ENCODE data around the gene ZNF558.

The ZNF558 gene
- total RNA-seq = 53.3 reads per million, percentile 70 among the genes with 10 or more reads in this experiment

DNA sequence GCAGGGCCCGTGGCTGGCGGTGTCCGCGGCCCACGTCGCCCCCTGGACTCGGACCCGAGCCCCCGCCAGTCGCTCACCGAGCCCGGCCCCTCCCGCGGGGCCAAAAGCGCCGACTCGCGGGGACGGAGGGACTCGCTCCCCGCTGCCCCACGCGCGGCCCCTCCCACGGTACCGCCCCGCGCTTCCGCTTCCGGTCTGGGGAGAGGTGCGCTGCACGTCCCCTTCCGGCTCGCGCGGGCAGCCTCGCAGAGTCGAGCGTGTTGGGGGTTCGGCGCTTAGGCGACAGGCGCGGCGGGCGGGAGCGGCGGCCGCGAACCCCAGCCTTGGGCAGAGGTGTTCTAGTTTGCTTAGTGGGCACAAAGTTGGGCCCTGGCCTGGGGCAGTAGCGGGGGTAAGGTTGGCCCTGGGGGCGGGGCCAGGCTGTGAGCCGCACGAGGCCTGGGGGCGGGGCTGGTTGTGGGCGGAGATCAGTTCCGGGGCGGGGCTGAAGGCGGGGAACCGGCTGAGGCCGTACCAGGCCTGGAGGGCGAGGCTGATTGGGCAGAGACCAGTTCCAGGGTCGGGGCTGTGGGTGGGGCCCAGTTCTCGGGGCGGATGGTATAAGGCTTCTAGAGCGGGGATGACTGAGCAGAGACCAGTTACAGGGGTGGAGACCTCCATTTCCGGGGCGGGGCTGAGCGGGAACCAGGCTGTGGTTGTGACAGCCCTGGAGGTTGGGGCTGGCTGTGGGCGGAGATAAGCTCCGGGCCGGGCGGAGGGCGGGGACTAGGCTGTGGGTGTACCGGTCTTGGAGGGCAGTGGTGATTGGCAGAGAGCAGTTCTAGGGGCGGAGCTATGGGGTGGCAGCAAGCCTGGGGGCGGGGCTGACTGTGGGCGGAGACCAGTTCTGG, at the start of gene ZNF558, which contains the start of gene MBD3L1:
TSS of gene ZNF558 (minus strand) at position 173 of the 890 bp plus-strand sequence. CDS start 9,645 bp downstream, outside the sequence.
TSS of gene MBD3L1 (plus strand) at position 246 of the 890 bp plus-strand sequence. CDS start 10,302 bp downstream, outside the sequence.
- peak; percentile 96 for DNase-seq

DNA sequence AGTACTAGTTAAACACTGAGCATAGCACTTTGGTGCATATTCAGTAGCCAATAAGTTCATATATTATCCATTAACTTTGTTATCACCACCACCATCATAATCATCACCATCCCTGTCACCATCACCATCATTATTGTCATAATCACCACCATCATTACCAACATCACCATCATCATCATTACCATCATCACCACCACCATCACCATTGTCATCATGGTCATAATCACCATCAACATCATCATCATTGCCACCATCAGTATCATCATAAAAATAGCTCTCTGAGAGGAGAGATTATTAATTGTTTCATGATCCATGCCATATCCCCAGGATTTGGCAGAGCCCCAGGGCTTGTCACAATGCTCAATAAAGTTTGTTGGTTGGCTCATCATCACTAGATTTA, 49.4 kb upstream of the ZNF558 start:
- DNase-seq = no peak

DNA sequence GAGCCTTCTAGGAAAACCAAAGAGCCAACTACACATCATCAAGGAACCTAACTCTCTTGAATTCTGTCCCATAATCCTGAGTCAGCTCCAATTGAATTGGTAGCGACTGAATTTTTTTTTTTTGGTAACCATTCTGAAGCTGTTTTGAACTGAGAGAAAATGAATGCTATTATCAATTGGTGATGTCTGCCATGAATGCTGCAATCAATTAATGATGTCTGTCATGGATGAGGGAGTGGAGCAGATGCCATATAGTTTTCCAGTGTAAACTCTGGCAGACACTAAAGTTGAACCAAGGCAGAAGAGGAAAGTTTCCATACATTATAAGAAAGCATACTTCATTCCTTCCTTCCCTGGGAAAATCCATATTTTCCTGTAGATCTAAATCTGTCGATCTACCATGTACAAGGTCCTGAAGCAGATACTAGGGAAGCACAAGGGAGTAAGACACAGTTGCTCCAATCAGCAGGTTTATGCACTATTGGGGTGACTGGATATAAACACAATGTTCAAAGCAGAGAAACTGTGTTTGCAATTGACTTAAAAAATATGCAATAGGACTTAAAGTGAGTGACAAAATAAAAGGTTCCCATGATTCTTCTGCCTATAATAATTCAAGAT, 48.9 kb upstream of the ZNF558 start:
- DNase-seq = no peak

DNA sequence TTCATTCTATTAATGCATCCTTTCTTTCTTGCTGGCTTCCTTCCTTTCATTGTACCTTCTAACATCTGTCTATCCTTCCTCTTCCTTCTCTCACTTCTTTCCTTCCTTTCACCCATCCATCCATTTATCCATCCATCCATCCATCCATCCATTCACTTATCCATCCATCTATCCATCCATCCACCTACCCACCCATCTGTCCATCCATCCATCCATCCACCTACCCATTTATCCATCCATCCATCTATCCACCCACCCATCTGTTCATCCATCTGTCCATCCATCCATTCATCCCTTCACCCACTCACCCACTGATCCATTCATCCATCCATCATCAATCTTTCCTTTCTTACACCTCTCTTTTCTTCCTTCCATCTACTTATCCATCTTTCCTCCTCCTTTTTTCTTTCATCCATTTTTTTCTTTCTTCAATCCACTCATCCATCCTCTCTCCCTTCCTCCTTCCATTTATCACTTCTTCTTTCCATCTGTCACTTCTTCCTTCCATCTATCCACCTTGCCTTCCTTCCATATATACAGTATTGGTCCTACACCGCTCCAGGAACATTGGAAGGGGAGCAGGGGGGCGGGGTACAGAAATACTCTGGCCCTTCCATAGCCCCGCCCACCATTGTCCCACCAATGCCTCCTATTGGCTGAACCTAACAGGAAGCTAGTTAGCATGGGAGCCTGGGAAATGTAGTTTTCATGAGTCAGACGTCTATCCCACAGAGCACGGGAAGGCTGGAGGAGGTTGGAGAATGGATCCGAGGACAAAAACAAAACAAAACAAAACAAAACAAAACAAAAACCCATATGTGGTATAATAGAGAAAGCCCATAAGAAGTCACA, 46.0 kb upstream of the ZNF558 start:
- no peak for DNase-seq

DNA sequence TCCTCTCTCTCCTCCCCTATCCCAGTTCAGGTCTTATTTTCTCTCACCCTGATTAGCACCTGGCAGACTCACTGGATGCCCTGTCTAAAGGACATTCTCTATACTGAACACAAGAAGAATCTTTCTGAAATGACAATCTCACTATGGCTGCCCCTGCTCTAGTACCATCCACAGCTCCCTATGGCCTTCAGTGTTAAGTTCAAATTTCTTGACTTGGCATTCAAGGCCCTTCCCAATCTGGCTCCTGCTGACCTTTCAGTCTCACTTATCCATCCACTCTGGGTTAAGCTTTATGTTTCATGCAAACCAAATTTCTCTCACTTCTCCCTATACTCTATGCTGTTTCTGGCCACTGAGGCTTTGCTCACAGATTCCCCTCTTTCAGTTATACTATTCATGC, 34.2 kb upstream of the ZNF558 start:
- no peak for DNase-seq

DNA sequence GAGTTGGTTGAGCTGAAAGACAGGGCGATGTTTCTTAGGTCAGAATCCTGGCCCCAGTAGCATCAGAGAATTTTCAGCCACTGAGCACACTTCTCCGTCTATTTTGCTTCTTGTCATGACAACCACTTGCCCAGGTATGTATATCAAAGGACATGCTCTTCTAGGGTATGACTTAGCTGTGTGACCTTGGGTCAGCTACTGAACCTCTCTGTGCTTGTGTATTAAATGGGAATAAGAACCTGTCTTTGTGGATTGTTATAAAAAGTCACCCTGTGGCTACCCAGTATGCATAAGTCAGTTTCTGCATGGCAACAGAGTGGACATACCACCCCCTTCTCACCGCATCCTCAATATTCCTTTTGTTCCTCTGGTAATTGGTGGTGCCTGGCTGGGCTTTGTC, 26.2 kb upstream of the ZNF558 start:
- DNase-seq = no peak

DNA sequence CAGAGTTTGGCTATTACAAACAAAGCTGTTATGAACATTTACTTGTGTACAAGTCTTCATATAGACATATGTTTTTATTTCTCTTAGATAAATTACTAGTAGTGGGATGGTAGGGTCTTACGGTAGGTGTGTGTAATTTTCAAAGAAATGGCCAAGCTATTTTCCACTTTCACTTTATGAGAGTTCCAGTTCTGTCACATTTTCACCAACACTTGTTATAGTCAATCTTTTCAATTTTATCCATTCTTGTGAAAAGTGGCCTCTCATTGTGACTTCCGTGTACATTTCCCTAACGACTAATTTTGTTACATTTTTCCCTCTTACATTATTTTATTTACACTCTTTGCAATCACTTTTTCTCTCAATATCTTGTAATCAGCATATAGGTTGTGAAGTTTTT, 18.4 kb upstream of the ZNF558 start:
- no peak for DNase-seq

DNA sequence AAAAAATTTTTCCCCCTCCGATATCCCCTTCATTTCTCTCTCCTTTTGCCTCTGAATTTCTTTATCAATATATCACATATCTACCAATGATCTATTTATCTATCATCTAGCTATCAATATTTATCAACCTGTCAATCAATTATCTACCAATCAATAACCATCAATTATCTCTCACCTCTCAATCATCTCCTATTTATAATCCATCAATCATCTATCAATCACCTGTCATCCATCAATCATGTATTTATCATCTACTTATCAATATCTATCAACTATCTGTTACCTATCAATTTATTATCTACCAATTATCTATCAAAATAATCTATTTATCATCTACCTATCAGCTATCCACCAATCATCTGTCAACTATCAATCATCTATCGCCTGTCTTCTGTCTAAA, 17.1 kb upstream of the ZNF558 start:
- no peak for DNase-seq

DNA sequence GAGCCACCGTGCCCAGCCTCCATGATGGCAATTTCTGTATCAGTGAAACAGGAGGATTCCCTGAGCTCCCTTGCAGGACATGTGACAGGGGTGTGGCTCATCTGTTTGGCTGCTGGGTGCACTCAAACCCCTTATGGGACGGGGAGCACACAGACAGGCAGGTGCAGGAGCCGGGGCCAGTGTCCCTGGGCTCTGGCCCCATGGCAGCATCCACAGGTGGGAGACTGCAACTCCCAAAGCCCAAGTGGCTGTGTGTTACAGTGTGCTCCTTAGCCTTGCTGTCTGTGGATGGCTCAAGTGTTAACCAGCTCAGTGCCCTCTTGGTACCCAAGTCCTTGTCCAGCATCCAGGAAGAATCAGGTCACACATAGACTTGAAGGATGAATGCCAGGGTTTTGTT, 14.7 kb upstream of the ZNF558 start:
- DNase-seq = no peak

DNA sequence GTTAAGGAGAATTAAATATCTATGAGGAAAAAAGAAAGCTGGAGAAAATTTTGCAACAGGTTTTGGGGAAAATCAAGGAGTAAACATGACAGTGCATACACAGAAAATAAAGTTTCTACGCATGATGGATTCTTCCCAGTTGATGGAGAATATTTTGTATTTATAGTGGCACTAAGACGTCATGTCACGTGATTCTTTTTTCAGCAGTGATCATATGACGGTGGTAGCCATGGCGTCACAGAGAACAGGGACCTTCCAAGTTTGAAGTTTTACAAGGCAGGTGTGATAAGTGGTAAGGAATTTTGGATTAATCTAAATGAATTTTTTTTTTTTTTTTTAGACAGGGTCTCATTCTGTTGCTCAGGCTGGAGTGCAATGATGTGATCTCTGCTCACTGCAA, 8.6 kb upstream of the ZNF558 start:
- no peak for DNase-seq

DNA sequence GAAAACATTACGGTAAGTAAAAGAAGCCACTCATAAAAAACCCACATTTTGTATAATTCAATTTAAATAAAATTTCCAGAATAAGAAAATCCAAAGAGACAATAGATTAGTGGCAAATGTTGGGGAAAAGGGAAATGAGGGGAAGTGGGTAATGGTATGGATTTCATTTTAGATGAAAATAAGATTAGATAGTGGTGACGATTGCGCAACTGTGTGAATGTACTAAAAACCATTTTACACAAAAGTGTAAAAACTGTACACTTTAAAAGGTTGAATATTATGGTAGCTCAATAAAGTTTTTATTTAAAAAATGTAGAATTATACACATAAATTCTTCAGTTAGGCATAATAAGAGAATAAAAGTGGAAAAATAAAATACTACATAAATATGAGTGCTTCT, 3.8 kb upstream of the ZNF558 start:
- DNase-seq = no peak

DNA sequence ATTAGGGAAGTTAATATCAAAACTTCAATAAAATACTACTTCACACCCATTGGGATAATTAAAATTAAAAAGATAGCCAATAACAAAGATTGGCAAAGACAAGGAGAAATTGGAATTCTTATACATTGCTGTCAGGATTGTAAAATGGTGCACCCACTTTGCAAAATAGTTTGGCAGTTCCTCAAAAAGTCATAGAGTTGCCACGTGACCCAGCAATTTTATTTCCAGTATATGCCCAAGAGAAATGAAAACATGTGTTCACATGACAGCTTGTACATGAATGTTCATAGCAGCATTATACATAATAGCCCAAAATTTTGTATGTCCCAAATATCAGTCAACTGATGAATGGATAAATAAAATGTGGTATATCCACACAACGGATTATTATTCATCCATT, 3.3 kb upstream of the ZNF558 start:
- DNase-seq = no peak

DNA sequence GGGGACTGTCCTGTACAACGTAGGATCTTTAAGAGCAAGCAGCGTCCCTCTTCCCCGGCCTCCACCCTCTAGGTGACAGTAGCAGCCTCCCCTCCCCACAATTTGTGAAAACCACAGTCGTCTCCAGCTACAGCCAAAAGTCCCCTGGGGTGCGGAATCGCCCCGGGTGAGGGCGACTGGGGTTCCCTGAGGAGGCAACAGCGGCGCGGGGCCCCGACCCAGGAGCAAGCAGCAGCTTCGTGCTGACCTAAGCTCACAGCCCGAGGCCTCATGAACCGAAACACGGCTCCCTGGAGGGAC, 322 bp downstream of the ZNF558 start:
- DNase-seq = no peak

DNA sequence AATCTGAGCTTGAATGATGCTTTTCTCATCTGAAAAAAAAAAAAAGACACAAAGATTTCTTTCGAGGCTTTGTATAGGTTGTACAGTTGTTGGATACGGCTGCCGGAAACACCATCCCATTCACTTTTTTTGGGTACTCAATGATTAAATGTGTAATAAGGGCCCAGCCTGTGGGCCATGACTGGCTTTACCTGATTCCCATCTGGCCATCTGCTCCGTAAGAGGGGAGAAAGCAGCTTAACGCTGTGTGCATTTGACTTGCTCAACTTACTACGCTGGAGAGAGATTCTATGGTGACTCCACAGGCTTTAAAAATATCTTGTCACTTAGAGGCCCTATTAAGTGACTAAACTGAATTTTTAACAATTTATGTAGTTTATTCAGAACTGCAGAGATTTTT, 731 bp downstream of the ZNF558 start:
- DNase-seq = no peak

DNA sequence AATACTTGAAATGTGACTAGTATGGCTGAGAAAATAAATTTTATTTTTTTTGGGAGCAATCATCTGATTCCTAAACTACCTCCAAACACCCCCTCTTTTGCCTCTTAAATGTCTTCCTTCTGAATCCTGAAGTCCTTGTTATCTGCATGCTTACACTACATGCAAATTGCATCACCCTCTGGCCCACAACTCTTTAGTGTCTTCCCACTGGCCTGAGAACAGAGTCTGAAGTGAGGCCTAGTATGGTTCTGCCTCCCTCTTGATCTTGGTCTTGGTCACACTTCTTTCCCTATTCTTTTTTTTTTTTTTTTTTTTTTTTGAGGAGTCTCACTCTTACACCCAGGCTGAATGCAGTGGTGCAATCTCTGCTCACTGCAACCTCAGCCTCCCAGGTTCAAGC, 4.8 kb downstream of the ZNF558 start:
- no peak for DNase-seq

DNA sequence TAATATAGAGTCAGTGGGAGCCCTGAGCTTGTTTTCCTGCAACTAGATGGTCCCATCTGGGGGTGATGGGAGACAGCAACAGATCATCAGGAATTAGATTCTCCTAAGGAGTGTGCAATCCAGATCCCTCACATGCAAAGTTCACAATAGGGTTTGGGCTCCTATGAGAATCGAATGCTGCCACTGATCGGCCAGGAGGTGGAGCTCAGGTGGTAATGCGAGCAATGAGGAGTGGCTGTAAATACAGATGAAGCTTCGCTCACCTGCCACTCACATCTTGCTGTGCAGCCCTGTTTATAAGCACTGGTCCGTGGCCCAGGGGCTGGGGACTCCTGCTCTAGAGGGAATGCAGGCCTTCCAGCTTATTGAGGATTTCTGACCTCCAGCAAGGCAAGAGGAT, 5.7 kb downstream of the ZNF558 start:
- no peak for DNase-seq

DNA sequence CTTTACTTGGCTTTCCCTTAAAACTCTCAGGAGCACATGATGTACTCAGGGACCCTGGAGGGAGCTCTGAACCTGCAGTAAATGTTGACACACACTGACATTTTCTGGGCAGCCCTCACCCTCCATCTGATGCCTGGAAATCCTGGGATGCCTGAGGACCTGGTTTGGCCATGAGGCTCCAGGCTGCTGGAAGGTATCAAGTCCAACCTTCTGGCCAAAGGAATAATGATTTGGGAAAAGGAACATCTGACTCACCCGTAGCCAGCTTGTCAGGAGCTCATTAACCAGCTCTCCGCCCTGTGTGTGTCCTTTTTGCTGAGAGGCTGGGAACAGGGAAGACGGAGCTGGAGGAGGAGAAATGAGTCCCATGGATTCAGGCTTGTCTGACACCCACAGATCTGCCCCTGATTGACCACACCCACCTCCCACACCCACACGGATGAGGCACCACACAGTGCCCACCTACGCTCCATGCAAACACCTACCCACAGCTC, 10.3 kb downstream of the ZNF558 start:
- no peak for DNase-seq

DNA sequence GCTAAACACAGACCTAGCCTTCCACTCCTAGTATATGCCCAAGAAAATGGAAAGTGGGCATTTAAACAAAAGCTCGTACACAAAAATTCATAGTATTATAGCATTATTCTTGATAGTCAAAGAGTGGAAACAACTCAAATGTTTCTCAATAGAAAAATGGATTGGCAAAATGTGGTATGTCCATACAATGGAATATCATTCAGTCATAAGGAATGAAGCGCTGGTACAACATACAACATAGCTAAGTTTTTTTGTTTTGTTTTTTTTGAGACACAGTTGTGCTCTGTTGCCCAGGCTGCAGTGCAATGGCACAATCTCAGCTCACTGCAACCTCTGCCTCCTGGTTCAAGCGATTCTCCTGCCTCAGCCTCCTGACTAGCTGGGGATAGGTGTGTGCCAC, 11.9 kb downstream of the ZNF558 start:
- no peak for DNase-seq

DNA sequence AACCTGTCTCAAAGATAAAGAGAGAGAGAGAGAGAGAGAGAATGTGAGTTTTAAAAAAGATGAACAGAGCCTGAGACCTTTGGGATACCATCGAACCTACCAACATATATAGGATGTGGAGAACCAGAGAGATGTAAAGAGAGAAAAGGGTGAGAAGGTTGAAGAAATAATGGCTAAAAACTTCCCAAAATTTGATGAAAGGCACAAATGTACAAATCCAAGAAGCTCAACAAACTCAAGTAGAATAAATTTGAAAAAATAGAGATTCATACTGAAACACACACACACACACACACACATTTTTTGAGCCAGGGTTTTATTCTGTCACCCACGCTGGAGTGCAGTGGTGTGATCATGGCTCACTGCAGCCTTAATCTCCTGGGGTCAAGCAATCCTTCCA, 16.3 kb downstream of the ZNF558 start:
- no peak for DNase-seq

DNA sequence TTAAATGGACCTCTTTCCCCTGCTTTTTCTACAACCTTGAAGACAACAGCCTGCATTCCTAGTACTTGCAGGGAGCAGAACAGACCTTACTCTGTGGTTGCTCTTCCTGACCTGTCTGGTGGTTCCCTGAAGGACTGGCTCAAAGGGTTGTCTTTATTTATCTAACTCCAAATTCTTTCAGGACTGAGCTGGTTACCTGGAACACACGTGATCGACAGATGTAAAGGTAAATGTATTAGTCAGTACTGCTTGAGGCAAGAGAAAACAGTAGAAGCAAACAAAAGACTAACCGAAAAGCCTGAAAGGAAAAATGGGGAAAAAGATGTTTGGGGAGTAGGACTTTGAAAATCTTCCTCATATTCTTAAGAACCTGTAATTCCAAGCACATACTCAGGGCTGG, 17.9 kb downstream of the ZNF558 start:
- no peak for DNase-seq

DNA sequence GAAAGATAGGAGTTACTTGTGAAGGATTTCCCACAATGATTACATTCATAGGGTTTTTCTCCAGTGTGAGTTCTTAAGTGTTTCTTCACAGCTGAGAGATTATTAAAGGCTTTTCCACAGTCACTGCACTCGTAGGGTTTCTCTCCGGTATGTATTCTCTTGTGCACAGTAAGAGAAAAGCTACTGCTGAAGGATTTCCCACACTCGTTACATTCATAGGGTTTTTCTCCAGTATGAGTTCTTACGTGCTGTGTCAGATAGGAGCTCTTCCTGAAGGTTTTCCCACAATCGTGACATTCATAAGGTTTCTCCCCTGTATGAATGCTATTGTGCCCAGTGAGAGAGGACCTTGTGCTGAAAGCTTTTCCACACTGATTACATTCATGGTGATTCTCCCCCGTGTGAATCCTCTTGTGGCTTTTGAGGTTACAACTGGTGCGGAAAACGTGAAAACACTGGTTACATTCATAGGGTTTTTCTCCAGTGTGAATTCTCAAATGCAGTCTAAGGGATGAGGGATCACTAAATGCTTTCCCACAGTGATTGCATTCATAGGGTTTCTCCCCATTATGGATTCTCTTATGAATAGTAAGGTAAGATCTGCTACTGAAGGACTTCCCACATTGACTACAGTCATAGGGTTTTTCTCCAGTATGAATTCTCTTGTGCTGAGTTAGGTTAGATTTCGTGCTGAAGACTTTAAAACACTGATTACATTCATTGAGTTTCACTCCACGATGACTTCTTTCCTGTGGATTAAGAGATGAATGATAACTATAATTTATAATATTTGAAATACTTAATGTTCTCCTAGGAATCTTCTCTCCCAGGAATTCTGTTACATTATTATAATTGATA, 20.6 kb downstream of the ZNF558 start:
- no peak for DNase-seq

DNA sequence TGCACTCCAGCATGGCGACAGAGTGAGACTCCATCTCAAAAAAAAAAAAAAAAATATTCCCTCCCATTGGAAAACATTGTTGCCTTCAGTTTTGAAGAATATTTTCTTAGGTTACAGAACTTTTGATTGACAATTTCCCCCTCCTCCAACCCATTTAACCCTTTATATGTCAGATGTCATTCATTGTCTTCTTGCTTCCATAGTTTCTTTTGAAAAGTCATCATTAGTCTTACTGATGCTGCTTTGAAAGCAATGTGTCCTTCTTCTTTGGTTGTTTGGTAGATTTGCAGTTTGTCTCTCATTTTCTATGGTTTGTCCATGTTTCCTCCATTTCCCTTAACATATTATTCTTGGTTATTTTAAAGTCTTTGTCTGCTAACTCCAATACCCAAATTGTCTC, 25.4 kb downstream of the ZNF558 start:
- no peak for DNase-seq
